ENCODE results near the gene EDNRA.

DNA sequence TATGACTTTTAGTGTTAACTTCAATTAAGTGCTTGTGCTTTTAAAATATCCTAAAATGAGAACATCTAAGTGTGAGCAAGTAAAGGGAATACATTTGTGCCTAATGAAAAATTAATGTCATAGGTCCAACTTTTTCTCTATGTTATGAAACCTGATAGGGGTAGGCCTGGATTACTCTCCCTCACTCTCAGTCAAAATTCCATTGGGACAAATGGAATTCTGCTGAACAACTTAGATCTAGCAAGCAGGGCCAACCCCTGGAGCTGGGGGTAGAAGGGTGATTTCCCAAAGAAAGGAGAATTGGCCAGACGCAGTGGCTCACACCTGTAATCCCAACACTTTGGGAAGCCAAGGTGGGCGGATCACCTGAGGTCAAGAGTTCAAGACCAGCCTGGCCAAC, 67.4 kb downstream of the EDNRA start:
- TF ChIP-seq, protein P1, sequence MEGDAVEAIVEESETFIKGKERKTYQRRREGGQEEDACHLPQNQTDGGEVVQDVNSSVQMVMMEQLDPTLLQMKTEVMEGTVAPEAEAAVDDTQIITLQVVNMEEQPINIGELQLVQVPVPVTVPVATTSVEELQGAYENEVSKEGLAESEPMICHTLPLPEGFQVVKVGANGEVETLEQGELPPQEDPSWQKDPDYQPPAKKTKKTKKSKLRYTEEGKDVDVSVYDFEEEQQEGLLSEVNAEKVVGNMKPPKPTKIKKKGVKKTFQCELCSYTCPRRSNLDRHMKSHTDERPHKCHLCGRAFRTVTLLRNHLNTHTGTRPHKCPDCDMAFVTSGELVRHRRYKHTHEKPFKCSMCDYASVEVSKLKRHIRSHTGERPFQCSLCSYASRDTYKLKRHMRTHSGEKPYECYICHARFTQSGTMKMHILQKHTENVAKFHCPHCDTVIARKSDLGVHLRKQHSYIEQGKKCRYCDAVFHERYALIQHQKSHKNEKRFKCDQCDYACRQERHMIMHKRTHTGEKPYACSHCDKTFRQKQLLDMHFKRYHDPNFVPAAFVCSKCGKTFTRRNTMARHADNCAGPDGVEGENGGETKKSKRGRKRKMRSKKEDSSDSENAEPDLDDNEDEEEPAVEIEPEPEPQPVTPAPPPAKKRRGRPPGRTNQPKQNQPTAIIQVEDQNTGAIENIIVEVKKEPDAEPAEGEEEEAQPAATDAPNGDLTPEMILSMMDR (IDR thresholded peaks at IDR 0.05; ENCODE audit: low read depth, low read length, poor library complexity, severe bottlenecking): no peak
- no peak for TF ChIP-seq EZH2phosphoT487 (IDR thresholded peaks at IDR 0.05; ENCODE audit: borderline replicate concordance, low read length)
